PC-9 (cell line): Measurements from ENCODE around the gene ITGB7. TPM values are rescaled to one million over a fixed set of nuclear protein-coding genes. Genes with fewer than 3 reads are reported as not detected.
A peak's percentile ranks its signal among the peaks of the same experiment; 100 is the strongest.

Experiments
- BruUV-seq: library from RNA; stranded (reverse); fragments of 400-500 nt; replicated peaks from 2 replicates; lab custom pipeline; 2021; lab: Mats Ljungman, UMichigan
- CTCF ChIA-PET: fragments of 300-600 bp; sonication (Branson Sonifier 250); formaldehyde crosslinking; loops from one replicate; lab custom pipeline; 2022; ENCODE audit warnings: antibody characterized with exemption; lab: Charles Lee
- POLR2A ChIA-PET: fragments of 300-600 bp; sonication (Branson Sonifier 250); formaldehyde crosslinking; loops from one replicate; lab custom pipeline; 2022; ENCODE audit warnings: antibody characterized with exemption; ENCODE audit not compliant: unreplicated experiment; lab: Charles Lee
- DNase-seq, 2 experiments: peaks; one replicate each; pipeline versions ENCODE4 v3.0.0 to v3.0.0-alpha.2; 2015 to 2022; ENCODE audit warnings: mixed read lengths in 1 of 2
- H2AFZ ChIP-seq: fragments of 200-600 bp; sonication (generic); 2 replicates; pipeline ENCODE4 v1.8.1; 2017; ENCODE audit warnings: antibody characterized with exemption
- H3F3A ChIP-seq: fragments of 200-600 bp; sonication (generic); 2 replicates; pipeline ENCODE4 v1.8.1; 2017; ENCODE audit warnings: antibody characterized with exemption, mild to moderate bottlenecking, low read depth; ENCODE audit not compliant: insufficient read depth
- H3K27ac ChIP-seq: fragments of 200-600 bp; sonication (generic); 2 replicates; pipeline ENCODE4 v1.6.1; 2016; ENCODE audit warnings: mixed run types
- H3K27me3 ChIP-seq: fragments of 200-600 bp; sonication (generic); 2 replicates; pipeline ENCODE4 v1.6.1; 2016; ENCODE audit warnings: low read depth, mixed run types; ENCODE audit not compliant: insufficient read depth
- H3K36me3 ChIP-seq: fragments of 200-600 bp; sonication (generic); 2 replicates; pipeline ENCODE4 v1.6.1; 2016; ENCODE audit warnings: low read depth, mixed run types
- H3K4me1 ChIP-seq: fragments of 200-600 bp; sonication (generic); replicated peaks from 2 replicates; pipeline ENCODE4 v1.6.1; 2016; ENCODE audit warnings: mixed run types; ENCODE audit not compliant: insufficient read depth
- H3K4me2 ChIP-seq: fragments of 200-600 bp; sonication (generic); 2 replicates; pipeline ENCODE4 v1.6.1; 2017; ENCODE audit warnings: mixed run types
- H3K4me3 ChIP-seq: fragments of 200-600 bp; sonication (generic); 2 replicates; pipeline ENCODE4 v1.6.1; 2016; ENCODE audit warnings: mixed run types
- H3K79me2 ChIP-seq: fragments of 200-600 bp; sonication (generic); 2 replicates; pipeline ENCODE4 v1.6.1; 2017; ENCODE audit warnings: low read depth, mixed run types
- H3K9me2 ChIP-seq: fragments of 200-600 bp; sonication (generic); 2 replicates; pipeline ENCODE4 v1.8.1; 2017; ENCODE audit warnings: mild to moderate bottlenecking; ENCODE audit not compliant: insufficient read depth
- H3K9me3 ChIP-seq: fragments of 200-600 bp; sonication (generic); 2 replicates; pipeline ENCODE4 v1.8.1; 2016; ENCODE audit warnings: low read depth; ENCODE audit not compliant: insufficient read depth
- H4K20me1 ChIP-seq: fragments of 200-600 bp; sonication (generic); 2 replicates; pipeline ENCODE4 v1.8.1; 2017; ENCODE audit not compliant: insufficient read depth
- EZH2 ChIP-seq: fragments of 200-600 bp; sonication (generic); IDR thresholded peaks from 2 replicates; pipeline ENCODE4 v1.8.0; 2017; ENCODE audit warnings: antibody characterized with exemption, low read depth
- intact Hi-C: fragments of 100-400 bp; cut with micrococcal nuclease; formaldehyde crosslinking; loops from one replicate; pipeline ENCODE4 v1.10.0; 2022; ENCODE audit not compliant: unreplicated experiment
- total RNA-seq: library from RNA; stranded (reverse); gene quantifications from 2 replicates; pipeline ENCODE4 v1.2.3, GENCODE V29; 2021
- TF ChIP-seq, protein P1 (sequence below): fragments of 200-600 bp; sonication (generic); conservative IDR thresholded peaks from 2 replicates; pipeline ENCODE4 v1.6.1; 2017; ENCODE audit warnings: mixed run types, antibody characterized with exemption, mild to moderate bottlenecking, moderate library complexity

ITGB7 gene
- total RNA-seq, 1 experiment from 2014 or later: 3.3 TPM

DNA sequence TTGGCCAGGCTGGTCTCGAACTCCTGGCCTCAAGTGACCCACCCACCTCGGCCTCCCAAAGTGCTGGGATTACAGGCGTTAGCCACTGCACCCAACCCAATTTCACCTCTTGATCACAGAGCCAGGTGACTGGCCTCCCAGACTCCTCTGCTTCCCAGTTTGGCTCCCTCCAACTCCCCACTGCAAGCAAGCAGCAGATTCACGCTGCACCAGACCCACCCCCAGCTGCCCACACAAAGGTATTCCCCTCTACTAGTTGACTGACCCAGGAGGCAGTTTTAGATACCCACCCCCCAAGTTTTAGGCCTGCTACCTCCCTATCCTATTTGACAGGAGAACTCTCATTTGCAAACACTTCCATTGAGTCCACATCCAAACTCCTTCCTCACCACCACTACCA, 19.8 kb upstream of the ITGB7 start:
- H3K4me3 ChIP-seq: no peak overlapping the region
- ChIA-PET CTCF (interaction anchor here (0.6 to 0.7 kb wide), 2 partner anchors 91 to 94 kb away, joined by 3 to 4 read pairs; no protein-coding TSS in a partner anchor), POLR2A (interaction anchor here (0.6 kb wide), 1 partner anchor 45 kb away, joined by 4 read pairs; no protein-coding TSS in a partner anchor)
- H3K36me3 ChIP-seq: peaks cover 10% of the 10 kb centered on the region; the same call in 1 of the 2 replicates
- H3K4me2 ChIP-seq: no peak overlapping the region
- BruUV-seq: no TSS peak
- peaks cover 54% of the 10 kb centered on the region for H3K79me2 ChIP-seq
- H3K4me1 ChIP-seq: peaks cover 73% of the 10 kb centered on the region
- no peak overlapping the region for H2AFZ ChIP-seq
- no peaks in the 10 kb centered on the region for H3K27me3 ChIP-seq
- intact Hi-C loops: no loop called here
- no peaks in the 10 kb centered on the region for H4K20me1 ChIP-seq
- TF ChIP-seq, protein P1, sequence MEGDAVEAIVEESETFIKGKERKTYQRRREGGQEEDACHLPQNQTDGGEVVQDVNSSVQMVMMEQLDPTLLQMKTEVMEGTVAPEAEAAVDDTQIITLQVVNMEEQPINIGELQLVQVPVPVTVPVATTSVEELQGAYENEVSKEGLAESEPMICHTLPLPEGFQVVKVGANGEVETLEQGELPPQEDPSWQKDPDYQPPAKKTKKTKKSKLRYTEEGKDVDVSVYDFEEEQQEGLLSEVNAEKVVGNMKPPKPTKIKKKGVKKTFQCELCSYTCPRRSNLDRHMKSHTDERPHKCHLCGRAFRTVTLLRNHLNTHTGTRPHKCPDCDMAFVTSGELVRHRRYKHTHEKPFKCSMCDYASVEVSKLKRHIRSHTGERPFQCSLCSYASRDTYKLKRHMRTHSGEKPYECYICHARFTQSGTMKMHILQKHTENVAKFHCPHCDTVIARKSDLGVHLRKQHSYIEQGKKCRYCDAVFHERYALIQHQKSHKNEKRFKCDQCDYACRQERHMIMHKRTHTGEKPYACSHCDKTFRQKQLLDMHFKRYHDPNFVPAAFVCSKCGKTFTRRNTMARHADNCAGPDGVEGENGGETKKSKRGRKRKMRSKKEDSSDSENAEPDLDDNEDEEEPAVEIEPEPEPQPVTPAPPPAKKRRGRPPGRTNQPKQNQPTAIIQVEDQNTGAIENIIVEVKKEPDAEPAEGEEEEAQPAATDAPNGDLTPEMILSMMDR: no peak
- no peak for TF ChIP-seq EZH2
- peaks cover 48% of the 10 kb centered on the region; the same call in 1 of the 2 replicates for H3F3A ChIP-seq
- H3K9me2 ChIP-seq: no peaks in the 10 kb centered on the region
- DNase-seq: no peak
- no peak overlapping the region for H3K27ac ChIP-seq
- no peaks in the 10 kb centered on the region for H3K9me3 ChIP-seq

DNA sequence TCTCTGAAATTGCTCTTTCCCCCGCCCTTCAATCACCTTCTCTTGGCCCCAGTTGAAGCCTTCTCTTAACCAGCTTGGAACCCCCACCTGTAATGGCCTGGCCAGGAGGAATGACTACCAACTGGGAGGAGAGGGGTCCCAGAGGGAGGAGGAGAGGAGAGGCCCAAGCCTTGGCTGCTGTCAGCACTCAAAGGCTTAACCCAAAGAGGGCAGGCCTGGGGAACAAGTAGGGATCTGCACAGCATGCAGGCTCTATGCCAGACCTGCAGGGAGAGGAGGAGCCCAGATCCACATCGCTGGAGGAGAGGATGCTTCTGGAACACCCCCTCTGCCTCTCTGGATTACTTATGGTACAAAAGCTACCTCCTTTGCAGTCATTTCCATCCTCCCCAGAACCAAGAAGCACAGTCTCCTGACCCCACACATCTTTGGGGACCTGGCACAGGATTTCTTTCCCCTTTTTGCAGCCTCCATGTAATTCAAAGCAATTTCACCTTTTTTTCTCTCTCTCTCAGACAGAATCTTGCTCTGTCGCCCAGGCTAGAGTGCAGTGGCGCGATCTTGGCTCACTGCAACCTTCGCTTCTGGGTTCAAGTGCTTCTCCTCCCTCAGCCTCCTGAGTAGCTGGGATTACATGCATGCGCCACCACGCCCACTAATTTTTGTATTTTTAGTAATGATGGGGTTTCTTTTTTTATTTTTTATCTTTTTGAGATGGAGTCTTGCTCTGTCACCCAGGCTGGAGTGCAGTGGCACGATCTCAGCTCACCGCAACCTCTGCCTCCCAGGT, 18.8 kb upstream of the ITGB7 start:
- H3K79me2 ChIP-seq: peaks cover 45% of the 10 kb centered on the region
- no peaks in the 10 kb centered on the region for H3K9me2 ChIP-seq
- H2AFZ ChIP-seq: no peak overlapping the region
- ChIA-PET POLR2A (interaction anchor here (0.6 kb wide), 1 partner anchor 44 kb away, joined by 4 read pairs; no protein-coding TSS in a partner anchor), CTCF (interaction anchor here (0.6 to 0.7 kb wide), 2 partner anchors 90 to 397 kb away, joined by 3 read pairs; no protein-coding TSS in a partner anchor)
- TF ChIP-seq, protein P1: no peak
- TF ChIP-seq EZH2: no peak
- no peaks in the 10 kb centered on the region for H3K9me3 ChIP-seq
- no peaks in the 10 kb centered on the region for H3K27me3 ChIP-seq
- H4K20me1 ChIP-seq: no peaks in the 10 kb centered on the region
- intact Hi-C loops: no loop called here
- peaks cover 47% of the 10 kb centered on the region for H3F3A ChIP-seq
- H3K36me3 ChIP-seq: peaks cover 10% of the 10 kb centered on the region; the same call in 1 of the 2 replicates
- H3K4me1 ChIP-seq: peaks cover 70% of the 10 kb centered on the region
- no TSS peak for BruUV-seq
- no peak overlapping the region for H3K27ac ChIP-seq
- no peak overlapping the region for H3K4me3 ChIP-seq
- peak overlapping the region; percentile 41; the same call in 1 of the 2 replicates for H3K4me2 ChIP-seq
- DNase-seq: no peak

DNA sequence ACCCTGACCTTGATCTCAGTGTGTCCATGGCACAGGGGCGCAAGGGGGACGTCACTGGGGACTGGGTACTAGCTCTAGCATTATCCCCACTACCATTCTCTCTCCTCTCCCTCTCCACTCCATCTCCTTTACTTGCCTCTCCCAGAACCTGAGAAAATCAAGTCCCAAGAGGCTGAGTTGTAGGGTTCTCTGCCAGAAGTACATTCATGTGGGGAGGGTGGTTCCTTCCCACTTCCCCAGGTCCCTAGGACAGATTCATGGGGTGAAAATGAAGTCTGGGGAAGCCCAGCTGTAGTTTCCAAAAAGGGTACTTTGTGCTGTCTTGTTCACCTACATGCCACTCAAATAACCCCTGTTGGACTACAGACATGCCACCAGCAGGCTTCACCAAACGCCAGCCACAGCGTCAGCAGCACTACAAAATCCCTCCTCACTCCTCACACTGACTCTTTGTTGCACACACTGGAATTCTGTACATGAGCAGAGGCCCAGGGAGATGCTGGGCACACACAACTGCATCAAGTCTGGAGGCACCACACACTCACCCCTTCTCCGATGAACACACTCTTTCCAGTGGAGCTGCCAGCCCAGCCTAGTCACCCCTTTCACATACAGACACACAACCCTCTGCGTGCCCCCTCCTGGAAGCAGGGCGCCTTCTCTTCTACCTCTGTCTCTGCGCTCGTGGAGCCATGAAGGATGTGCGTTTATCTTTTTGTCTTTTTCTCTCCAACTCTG, 18.0 kb upstream of the ITGB7 start:
- Histone ChIP-seq H3K4me1 (peaks cover 64% of the 10 kb centered on the region), H3K9me2 (no peaks in the 10 kb centered on the region), H3K27me3 (no peaks in the 10 kb centered on the region), H3K4me3 (no peak overlapping the region), H2AFZ (no peak overlapping the region), H4K20me1 (no peaks in the 10 kb centered on the region), H3K27ac (peak overlapping the region; percentile 20; the same call in 1 of the 2 replicates), H3K79me2 (peaks cover 39% of the 10 kb centered on the region), H3F3A (peaks cover 49% of the 10 kb centered on the region), H3K4me2 (peak overlapping the region; percentile 41), H3K36me3 (peaks cover 10% of the 10 kb centered on the region; the same call in 1 of the 2 replicates), H3K9me3 (no peaks in the 10 kb centered on the region)
- POLR2A ChIA-PET: interaction anchor here (0.7 kb wide), 2 partner anchors 120 to 344 kb away, joined by 3 read pairs; no protein-coding TSS in a partner anchor
- no peak for DNase-seq
- CTCF ChIA-PET: interaction anchor here (1.0 kb wide), 1 partner anchor 27 kb away, joined by 3 read pairs; a partner anchor contains a TSS
- BruUV-seq: no TSS peak
- TF ChIP-seq, protein P1: no peak
- TF ChIP-seq EZH2: no peak
- intact Hi-C loops: no loop called here
